ENCODE data around the gene COBL.

The COBL gene

GRCh38 chr7:51033727-51034520 is 282.7 kb downstream of the COBL start:
- no peak for DNase-seq

- no peak for DNase-seq
Measured at GRCh38 chr7:51031791-51032515, 284.7 kb downstream of the COBL start.

DNA sequence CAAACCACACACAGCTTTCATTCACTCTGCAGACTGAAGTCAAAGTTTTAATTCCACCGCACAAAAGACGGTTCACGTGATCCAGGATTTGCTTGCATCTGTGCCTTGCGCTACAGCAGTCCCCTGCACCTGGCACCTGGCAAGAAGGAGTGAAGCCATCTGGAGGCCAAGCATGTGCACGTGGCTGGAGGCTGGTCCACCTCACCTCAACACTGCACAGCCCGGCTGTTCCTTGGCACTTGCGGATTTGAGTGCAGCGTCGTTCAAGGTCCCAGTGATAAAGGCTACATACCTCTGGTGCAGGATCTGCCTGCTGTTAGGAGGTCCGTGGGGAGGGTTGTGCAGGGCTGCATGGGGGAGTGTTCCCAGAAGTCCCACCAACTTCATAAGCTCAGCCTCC is 285.4 kb downstream of the COBL start:
- DNase-seq: no peak

DNA sequence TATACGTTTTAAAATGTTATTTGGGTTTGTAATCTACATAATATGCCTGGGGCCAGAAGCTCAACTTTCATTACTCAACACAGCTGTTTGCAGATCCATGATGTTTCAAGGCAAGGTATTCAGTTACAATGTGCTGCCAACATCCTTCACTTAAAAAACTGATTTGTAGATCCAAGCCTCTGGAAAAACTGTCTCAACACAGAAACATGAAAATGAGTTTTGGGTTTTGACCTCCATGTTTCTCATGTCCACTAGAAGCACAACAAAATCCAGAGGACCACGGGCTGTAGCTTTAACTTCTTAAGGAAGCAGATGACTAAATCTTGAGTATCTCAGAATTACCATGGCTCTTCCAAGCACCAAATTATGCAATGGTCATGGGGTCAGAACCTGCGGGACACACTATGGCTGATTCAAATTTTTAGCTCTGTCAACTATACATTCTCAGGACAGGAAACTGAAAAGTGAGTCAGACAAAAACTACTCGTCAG is 286.9 kb downstream of the COBL start:
- DNase-seq: no peak

GRCh38 chr7:51029131-51029530 is 287.5 kb downstream of the COBL start:
- DNase-seq: no peak

DNA sequence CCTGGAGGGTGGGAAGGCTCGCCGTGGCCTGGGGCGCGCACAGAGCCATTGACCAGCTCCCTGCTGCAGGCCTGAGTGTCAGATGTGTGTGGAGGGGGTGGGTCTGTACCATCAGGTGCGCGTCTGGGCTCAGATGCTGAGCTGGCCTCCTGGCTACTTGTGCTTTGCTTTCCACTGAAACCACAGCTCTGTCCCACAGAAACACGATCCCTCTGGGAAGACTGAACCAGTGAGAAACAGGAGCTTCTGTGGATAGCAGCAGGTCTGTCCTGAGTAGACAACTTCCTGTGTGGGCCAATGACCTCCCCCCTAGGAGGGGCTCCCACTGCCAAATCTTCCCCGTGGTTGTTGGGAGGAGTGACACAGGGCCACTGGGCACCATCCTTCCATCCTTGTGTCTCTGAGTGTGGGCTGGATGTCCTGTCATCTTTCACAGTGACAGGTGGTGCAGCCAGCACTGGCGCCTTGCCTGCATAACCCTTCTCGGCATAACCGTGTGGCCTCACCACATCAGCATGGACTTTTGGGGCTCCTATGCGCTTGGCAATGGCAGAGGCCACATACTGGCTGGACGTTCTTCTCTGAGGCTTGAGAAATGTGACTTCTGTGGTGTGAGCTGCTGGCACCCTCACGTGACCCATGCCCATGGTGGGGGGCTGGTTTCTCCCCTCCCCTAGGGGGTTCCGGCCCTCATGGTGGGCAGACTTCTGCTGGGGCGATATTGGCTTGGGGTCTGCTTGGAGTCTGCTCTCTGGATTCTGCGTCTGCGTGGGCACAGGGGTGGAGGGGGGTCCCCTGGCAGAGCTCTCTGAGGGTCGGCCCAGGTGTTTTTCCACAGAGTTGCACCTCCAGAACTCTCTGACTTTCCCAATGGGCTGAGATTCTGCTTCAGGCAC is 288.4 kb downstream of the COBL start:
- no peak for DNase-seq

DNA sequence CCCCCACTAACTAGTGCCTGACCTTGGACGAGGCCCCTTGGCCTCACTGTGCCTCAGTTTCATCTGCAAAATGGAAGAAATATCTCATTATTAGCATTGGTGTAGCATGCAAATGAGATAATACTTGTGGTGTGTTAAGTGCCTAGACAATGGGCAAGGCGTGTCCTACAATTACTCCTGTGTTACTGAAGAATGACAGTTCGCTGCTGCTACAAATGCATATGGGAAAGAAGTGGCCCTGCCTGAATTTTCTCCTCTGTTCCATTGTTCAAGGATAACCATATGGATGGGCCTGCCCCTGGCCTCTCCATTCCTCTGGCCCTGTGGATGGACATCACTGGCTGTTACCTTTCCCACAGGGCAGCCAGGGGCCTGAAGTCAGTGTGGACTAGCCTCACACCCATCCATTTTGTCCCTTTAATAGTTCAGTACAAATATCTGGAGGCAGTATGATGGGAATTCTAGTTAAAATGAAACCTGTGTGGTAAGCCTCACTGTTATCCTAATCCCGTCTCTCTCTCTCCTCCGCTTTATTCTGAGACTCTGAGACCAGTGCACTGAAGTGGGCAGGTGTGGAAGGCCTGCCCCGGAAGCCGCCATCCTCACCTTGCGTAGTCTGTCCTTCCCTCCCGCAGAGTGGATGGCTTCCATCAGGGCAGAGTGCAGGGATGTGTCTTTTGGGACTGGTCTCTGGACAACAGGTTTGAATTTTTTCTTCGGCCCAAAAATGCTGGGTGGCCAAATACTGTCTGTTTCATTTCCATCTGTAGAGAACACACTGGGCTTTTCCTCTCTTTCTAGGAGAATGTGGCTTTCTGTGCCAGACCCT is 289.3 kb downstream of the COBL start:
- DNase-seq: no peak

GRCh38 chr7:51026341-51026740 is 290.3 kb downstream of the COBL start:
- no peak for DNase-seq

DNA sequence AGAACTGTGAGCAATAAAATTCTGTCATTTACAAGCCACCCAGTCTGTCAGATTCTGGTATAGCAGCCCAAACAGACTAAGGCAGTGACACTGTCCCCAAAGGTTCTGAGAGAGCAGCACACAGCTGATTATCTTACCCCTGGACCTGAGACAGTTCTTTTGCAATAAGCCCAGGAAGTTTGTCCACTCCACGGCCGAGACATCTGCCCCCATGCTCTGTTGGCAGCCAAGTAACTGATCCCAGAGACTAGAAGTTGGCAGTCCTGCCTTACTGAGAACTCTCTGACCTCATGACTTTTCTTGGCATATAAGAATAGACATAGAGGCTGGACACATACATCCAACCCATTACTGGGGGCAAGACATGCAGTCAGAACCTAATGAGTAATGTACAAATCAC is 290.9 kb downstream of the COBL start:
- DNase-seq: no peak

DNA sequence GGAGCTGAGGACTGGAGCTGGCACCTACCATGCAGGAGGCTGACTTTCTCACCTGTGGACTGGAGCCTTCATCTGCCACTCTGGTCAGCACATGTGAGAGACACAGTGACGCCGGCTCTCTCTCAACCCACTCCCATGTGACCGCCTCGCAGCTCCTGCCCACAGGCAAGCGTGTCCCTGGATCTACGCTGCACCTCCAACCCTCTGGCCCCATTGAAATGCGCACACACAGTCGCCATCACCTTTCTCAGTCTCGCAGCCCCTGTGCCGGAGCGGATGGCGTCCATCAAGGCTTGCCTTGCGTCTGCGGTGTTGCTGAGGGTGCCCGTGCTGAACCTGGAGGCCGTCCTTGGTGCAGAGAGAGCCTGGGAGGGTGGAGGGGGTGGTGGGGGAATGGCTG is 291.7 kb downstream of the COBL start:
- no peak for DNase-seq

DNA sequence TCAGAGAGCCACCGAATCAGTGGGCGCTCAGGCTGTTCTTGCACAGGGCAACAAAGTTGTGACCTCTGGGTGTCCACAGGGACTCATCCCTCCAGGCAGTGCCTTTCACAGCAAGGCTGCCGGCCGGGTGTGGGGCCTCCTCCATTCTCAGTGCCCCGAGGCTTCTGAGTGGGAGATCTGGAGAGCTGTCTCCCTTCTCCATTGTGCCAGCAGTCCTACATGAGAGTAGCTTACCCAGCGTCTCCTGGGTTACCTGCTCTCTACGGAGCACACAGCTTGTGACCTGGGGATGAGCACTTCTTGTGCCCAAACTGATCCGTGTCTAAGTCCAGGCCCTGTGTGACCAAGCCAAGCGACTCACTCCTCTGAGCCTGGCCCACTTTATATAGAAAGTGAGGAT is 293.1 kb downstream of the COBL start:
- DNase-seq: no peak

- no peak for DNase-seq
Measured at GRCh38 chr7:51022821-51023220, 293.8 kb downstream of the COBL start.

DNA sequence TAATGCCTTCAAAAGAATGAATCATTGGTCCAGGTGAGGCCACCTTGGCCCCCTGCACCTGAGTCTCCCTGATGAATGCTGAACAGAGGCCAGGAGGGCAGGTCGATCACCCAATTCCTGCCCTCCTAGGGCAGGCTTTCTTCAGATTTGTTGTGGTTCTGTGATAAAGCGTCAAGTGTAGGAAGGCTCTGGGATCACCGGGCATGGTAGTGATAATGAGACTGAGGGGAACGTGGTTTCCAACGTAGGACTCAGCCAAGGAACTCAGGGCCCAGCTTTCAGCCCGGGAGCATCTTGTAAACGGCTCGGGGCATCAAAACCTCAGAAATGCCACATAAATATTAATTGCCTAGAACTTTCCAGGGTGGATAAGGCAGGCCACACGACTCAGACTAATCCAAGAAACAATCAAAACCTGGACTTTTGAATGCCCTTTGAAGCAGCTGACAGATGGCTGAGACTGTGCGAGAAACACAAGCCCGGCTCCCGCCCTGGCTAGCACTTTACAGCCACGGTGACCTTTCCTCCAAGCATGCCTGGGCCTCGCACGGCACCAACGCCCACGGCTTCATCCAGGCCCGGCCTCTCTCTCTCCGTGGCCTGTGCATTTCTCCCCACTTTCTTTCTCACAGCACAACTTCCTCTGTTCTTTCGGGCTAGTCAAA is 294.6 kb downstream of the COBL start:
- DNase-seq: no peak

- no peak for DNase-seq
Measured at GRCh38 chr7:51020944-51021343, 295.7 kb downstream of the COBL start.

DNA sequence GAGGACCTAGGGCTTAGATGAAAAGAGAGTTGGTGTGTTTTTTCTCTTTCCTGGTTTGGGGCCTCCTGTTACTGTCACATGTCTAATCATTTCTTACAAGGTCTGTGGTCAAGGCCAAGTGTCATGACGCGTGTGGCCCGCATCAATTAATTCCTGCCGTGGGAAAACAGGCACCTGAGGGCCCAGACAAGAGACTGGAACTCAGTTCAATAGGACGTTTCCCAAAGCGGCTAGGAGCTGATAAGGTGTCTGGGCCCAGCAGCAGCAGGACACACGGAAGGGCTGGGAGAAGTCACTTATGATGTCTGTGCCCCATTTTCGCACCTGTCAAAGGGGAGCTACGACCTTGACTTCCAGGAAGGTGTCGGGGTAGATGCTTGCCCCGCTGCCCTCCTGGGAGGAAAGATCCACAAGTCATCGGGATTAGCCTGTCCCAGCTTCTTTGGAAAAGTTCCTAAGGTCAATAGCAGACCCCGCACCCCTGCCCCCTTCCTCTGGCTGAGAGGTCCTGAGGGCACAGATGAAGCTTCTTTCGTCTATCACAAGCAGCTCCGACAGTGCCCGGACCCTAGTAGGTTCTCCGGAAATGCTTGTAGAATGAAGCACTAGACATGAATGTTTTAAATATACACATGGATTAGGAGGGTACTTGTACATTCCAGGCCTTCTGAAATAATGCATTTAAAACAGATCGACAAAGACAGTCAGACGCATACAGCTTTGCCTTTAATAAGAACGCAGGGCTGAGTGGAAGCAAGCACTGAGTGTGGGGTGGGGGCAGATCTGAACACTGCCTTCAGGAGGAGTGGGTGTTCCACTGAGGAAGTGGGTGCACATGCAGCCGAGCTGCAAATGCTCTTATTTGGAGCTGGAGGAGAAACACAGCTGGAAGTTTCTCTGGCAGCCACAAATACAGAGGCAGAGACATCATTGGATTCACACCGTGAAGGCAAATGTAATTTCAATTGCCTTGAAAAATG is 296.4 kb downstream of the COBL start:
- DNase-seq: no peak

- no peak for DNase-seq
Measured at GRCh38 chr7:51019191-51019844, 297.3 kb downstream of the COBL start.

DNA sequence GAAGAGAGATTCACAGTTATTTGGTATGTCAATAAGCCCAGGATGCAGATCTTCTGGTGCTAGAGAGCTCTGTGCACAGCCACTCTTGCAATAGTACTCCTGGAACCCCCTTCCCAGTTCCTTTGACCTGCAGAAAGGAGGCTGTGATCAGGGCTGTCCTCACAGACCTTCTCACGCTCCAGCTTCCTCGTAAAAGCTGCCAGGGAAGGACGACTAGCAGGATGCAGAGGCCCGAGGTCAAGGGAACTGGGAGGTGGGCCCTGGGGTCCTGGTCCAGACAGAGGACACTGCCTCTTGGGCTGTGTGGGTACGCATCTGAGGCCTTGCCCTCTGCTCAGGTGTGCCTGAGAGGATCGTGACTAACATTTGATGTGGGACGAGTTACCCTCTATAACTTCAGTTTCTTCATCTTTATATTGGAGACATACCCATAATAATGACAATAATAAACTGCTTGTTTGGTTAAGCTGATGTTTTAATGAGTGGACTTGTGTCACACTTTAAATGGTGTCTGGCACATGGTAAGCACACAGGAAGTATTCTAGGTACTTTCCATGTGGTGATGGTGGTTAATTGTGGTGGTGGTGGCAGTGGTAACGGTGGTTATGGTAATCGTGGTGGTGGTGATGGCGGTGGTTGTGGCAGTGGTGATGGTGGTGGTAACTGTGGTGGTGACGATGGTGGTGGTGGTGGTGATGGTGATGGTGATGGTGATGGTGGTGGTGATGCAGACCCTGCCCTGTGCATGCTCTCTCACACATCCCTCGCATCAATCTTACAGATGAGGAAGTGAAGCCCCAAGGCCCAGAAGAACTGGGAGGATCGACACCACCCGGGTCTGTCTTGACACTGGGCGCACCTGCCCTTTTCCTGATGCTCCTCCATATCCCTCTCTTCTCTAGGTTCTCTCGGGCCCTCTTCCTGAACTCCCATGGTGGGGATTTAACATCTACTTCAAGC is 298.8 kb downstream of the COBL start:
- DNase-seq: no peak

- no peak for DNase-seq
Measured at GRCh38 chr7:51016546-51016945, 300.1 kb downstream of the COBL start.

DNA sequence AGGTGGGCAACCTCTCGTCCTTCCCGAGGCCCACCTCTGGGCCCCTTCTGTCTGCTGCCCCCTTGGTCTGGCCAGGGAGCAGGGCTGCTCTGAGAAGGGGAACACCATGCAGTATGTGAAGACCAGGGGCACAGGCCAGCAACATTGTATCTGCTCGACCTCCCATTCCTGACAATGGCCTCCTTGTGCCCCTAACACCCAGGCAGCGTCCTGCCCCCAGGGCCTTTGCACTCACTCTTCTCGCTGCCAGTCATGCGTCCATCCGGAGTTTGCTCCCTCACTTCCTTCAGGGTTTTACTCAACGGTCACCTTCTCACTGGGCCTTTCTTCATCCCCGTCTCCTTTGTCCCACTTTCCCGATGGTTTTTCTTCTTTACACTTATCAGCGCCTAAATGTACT is 301.0 kb downstream of the COBL start:
- no peak for DNase-seq

All from GF-D8 (cell line).